Measurements from ENCODE around the gene SLC2A10.

Gene SLC2A10

DNA sequence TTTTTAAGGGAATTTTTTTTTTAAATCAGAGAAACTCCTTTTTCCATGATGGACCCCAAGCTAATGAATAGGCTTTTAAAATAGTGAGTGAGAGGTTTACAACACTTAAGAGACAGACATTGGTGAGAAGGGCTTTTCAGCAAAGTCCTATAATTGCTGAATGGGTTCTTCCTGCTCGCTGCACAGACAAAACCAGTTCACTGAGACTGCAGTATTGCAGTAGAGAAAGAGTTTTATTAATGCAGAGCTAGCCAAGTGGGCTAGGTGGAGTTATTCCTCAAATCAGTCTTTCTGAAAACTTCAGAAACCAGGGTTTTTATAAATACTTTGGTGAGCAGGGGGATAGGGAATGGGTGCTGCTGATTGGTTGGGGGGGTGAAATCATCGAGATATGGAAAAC, 3.2 kb upstream of the SLC2A10 start:
- DNase-seq (ENCODE audit: low spot score) (no peak), ATAC-seq (ENCODE audit: low read depth) (no peak)
- TF ChIP-seq, protein P1, sequence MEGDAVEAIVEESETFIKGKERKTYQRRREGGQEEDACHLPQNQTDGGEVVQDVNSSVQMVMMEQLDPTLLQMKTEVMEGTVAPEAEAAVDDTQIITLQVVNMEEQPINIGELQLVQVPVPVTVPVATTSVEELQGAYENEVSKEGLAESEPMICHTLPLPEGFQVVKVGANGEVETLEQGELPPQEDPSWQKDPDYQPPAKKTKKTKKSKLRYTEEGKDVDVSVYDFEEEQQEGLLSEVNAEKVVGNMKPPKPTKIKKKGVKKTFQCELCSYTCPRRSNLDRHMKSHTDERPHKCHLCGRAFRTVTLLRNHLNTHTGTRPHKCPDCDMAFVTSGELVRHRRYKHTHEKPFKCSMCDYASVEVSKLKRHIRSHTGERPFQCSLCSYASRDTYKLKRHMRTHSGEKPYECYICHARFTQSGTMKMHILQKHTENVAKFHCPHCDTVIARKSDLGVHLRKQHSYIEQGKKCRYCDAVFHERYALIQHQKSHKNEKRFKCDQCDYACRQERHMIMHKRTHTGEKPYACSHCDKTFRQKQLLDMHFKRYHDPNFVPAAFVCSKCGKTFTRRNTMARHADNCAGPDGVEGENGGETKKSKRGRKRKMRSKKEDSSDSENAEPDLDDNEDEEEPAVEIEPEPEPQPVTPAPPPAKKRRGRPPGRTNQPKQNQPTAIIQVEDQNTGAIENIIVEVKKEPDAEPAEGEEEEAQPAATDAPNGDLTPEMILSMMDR (IDR thresholded peaks at IDR 0.05; ENCODE audit: poor library complexity, severe bottlenecking): no peak
- H3K27ac ChIP-seq (ENCODE audit: poor library complexity, severe bottlenecking): no peak overlapping the region
- no peak overlapping the region for H3K4me3 ChIP-seq (ENCODE audit: severe bottlenecking)
- peaks cover 12% of the 10 kb centered on the region for H3K4me1 ChIP-seq (ENCODE audit: insufficient read depth, poor library complexity, severe bottlenecking)
- H3K36me3 ChIP-seq (ENCODE audit: low read depth): no peaks in the 10 kb centered on the region
- H3K27me3 ChIP-seq (ENCODE audit: insufficient read depth, poor library complexity, severe bottlenecking): no peaks in the 10 kb centered on the region
- H3K9me3 ChIP-seq (ENCODE audit: severe bottlenecking): no peaks in the 10 kb centered on the region

DNA sequence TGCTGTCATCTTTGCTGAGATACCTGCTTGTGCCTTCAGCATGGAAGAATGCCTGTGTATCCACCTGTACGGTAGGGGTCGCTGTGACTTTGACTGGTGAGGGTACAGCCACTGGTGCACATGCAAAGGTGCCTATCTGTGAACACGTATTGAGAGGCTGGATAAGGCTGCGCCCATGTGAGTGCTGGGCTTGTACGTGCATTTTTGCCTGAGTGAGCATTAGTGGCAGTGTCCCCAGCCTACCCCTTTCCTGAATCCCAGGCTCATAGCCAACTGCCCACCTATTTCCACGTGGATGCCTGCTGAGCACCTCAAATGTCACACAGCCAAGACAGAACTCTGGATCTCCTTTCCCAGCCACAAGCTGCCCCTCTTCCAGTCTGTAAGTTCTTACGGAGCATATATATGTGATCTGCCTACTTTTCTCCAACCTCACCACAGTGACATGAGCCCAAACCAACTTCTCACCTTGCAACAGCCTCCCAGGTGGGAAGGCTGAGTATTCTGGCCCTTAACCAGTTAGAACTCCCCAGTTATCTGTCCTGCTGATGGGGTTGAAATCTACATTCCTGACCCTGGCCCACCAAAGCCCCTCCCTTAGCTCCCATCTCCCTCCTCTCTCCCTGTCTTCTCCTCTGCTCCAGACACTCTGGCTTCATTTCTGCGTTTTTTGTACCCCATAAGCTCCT, 1.1 kb upstream of the SLC2A10 start:
- no peaks in the 10 kb centered on the region for H3K9me3 ChIP-seq (ENCODE audit: severe bottlenecking)
- no peaks in the 10 kb centered on the region for H3K27me3 ChIP-seq (ENCODE audit: insufficient read depth, poor library complexity, severe bottlenecking)
- no peak overlapping the region for H3K27ac ChIP-seq (ENCODE audit: poor library complexity, severe bottlenecking)
- ATAC-seq (ENCODE audit: low read depth) (no peak), DNase-seq (ENCODE audit: low spot score) (no peak)
- H3K4me1 ChIP-seq (ENCODE audit: insufficient read depth, poor library complexity, severe bottlenecking): peaks cover 6% of the 10 kb centered on the region
- no peaks in the 10 kb centered on the region for H3K36me3 ChIP-seq (ENCODE audit: low read depth)
- TF ChIP-seq, protein P1 (IDR thresholded peaks at IDR 0.05; ENCODE audit: poor library complexity, severe bottlenecking): peak; percentile 70
- H3K4me3 ChIP-seq (ENCODE audit: severe bottlenecking): no peak overlapping the region

DNA sequence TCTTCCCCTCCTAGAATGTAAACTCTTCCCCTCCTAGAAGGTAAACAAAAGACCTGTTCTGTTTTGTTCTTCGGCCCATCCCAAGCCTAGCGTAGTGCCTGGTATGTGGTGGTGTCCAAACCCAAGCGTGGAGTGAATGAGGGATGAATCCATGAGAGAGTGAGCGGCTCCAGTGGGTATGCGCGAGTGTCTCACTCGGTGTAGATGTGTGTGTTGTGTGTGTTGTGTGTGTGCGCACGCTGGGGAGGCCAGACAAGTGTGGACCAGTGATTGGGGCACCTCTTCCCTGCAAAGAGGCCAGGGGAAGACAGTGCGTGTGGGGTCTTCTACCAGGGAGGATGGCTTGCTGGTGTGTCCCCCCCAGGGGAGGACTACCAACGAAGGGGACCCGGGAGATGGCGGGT, 392 bp upstream of the SLC2A10 start:
- TF ChIP-seq, protein P1 (IDR thresholded peaks at IDR 0.05; ENCODE audit: poor library complexity, severe bottlenecking): no peak
- ATAC-seq (ENCODE audit: low read depth): peak; percentile 41
- Histone ChIP-seq H3K4me1 (ENCODE audit: insufficient read depth, poor library complexity, severe bottlenecking) (peaks cover 6% of the 10 kb centered on the region), H3K27ac (ENCODE audit: poor library complexity, severe bottlenecking) (peak overlapping the region; percentile 2), H3K4me3 (ENCODE audit: severe bottlenecking) (peak overlapping the region; percentile 48), H3K9me3 (ENCODE audit: severe bottlenecking) (no peaks in the 10 kb centered on the region), H3K27me3 (ENCODE audit: insufficient read depth, poor library complexity, severe bottlenecking) (no peaks in the 10 kb centered on the region), H3K36me3 (ENCODE audit: low read depth) (no peaks in the 10 kb centered on the region)
- DNase-seq (ENCODE audit: low spot score): no peak

DNA sequence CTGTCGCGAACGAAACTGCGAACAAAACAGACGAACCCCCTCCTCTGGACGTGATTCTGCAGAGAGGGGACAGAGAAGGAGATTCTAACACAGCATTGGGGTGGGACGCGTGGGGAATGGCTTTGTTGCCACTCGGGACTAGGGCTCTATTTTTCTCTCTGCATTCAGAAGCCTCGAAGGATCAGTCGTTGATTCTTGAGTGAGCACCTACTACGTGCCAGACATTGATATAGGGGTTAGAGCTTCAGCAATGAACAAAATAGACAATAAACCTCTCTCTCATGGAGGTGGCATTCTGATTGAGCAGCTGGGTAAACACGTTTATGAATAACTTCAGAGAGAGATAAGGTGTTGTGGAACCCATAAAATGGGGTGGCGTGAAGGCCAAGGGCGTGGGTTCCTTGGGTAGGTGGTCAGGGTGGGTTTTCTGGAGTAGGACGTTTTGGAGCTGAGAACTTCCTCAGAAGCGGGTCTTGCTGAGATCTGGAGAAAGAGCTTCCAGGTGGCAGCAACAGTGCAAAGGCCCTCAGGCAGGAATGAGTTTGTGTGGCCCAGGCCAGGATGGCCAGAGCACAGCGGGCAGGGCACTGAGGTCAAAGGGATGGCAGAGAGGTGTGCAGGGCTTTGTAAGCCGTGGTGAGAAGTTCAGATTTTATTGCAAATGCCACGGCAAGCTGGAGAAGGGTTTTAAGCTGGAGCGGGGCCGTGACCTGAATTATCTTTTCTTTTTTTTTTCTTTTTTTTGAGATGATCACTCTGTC, 884 bp downstream of the SLC2A10 start:
- DNase-seq (ENCODE audit: low spot score): no peak
- H3K36me3 ChIP-seq (ENCODE audit: low read depth): no peaks in the 10 kb centered on the region
- no peak for ATAC-seq (ENCODE audit: low read depth)
- peaks cover 16% of the 10 kb centered on the region for H3K4me1 ChIP-seq (ENCODE audit: insufficient read depth, poor library complexity, severe bottlenecking)
- TF ChIP-seq, protein P1 (IDR thresholded peaks at IDR 0.05; ENCODE audit: poor library complexity, severe bottlenecking): no peak
- no peaks in the 10 kb centered on the region for H3K9me3 ChIP-seq (ENCODE audit: severe bottlenecking)
- peak overlapping the region; percentile 2 for H3K27ac ChIP-seq (ENCODE audit: poor library complexity, severe bottlenecking)
- H3K27me3 ChIP-seq (ENCODE audit: insufficient read depth, poor library complexity, severe bottlenecking): no peaks in the 10 kb centered on the region
- H3K4me3 ChIP-seq (ENCODE audit: severe bottlenecking): peak overlapping the region; percentile 48
